Lung (tissue), 12 donors: ENCODE data around the gene HPSE2. TPM values are rescaled to one million over a fixed set of nuclear protein-coding genes. Genes with fewer than 3 reads are reported as not detected.
A peak's percentile ranks its signal among the peaks of the same experiment; 100 is the strongest.

Experiments
- ATAC-seq: fragments of 200-7000 bp; cut with Tn5 transposase; one replicate; pipeline ENCODE4 v1.9.1; 2020; ENCODE audit warnings: moderate number of reproducible peaks; ENCODE audit not compliant: insufficient read depth, low FRiP score
- DNase-seq, 3 donors: peaks; one replicate each; pipeline ENCODE4 v3.0.0-alpha.2; 2013 to 2017
- H3K27ac ChIP-seq, 2 donors: one replicate each; pipeline ENCODE4 v1.5.1; 2013; ENCODE audit warnings: mild to moderate bottlenecking in 2 of 2, moderate library complexity in 2 of 2, control low read depth in 1 of 2, inconsistent platforms in 1 of 2, low read depth in 1 of 2, low read length in 1 of 2
- H3K27me3 ChIP-seq, 3 donors: one replicate each; pipeline ENCODE4 v1.5.1; 2013; ENCODE audit warnings: low read length in 2 of 3; ENCODE audit not compliant: control insufficient read depth in 3 of 3, insufficient read depth in 3 of 3
- H3K36me3 ChIP-seq, 4 donors: one replicate each; pipeline ENCODE4 v1.5.1; 2013; ENCODE audit warnings: low read length in 4 of 4, mild to moderate bottlenecking in 1 of 4, moderate library complexity in 1 of 4; ENCODE audit not compliant: control insufficient read depth in 4 of 4, insufficient read depth in 4 of 4
- H3K4me1 ChIP-seq, 5 donors: one replicate each; pipeline ENCODE4 v1.5.1; 2013; ENCODE audit warnings: low read length in 5 of 5, mild to moderate bottlenecking in 2 of 5, moderate library complexity in 1 of 5; ENCODE audit not compliant: control insufficient read depth in 5 of 5, insufficient read depth in 5 of 5
- H3K4me3 ChIP-seq: one replicate; pipeline ENCODE4 v1.5.1; 2013; ENCODE audit warnings: mild to moderate bottlenecking, control low read depth, moderate library complexity
- H3K9ac ChIP-seq, 2 donors: one replicate each; pipeline ENCODE4 v1.5.1; 2013; ENCODE audit warnings: low read length in 2 of 2, control low read depth in 1 of 2; ENCODE audit not compliant: insufficient read depth in 1 of 2
- H3K9me3 ChIP-seq, 4 donors: one replicate each; pipeline ENCODE4 v1.5.1; 2013; ENCODE audit warnings: low read length in 3 of 4, mild to moderate bottlenecking in 1 of 4, moderate library complexity in 1 of 4; ENCODE audit not compliant: control insufficient read depth in 4 of 4, insufficient read depth in 3 of 4
- WGBS, 2 donors: extraction: QIAGEN DNeasy Blood & Tissue Kit; methylation state at CpG; one replicate each; pipeline ENCODE4 v1.1.7; 2013; 5-methylcytosine and 5-hydroxymethylcytosine counted together
- polyA plus RNA-seq, 2 donors: library from polyadenylated mRNA; stranded (reverse); fragments of 200-250 nt; gene quantifications; one replicate each; pipeline ENCODE4 v1.2.1, GENCODE V29; 2013
- total RNA-seq, 2 donors: library from RNA; depleted of rRNA in 1 of 2; stranded (reverse); fragments of >200 nt in 1 of 2; gene quantifications; one replicate each; pipeline ENCODE4 v1.2.1, GENCODE V29; 2014 to 2021
- TF ChIP-seq, protein P1 (sequence below): IDR thresholded peaks from 2 replicates; pipeline ENCODE4 v1.5.1; 2012; ENCODE audit warnings: mild to moderate bottlenecking; ENCODE audit errors: control extremely low read depth, extremely low read depth
- donor health status: control.
- donor health status: control.
- donor health status: Bipolar disorder and iron deficiency.
- donor health status: healthy.
- donor health status: DM: yes; HTN: yes; CAD: no.

HPSE2 gene
- total and polyA plus RNA-seq, 4 donors = 0.32 to 47.3 (median 1.9) TPM

DNA sequence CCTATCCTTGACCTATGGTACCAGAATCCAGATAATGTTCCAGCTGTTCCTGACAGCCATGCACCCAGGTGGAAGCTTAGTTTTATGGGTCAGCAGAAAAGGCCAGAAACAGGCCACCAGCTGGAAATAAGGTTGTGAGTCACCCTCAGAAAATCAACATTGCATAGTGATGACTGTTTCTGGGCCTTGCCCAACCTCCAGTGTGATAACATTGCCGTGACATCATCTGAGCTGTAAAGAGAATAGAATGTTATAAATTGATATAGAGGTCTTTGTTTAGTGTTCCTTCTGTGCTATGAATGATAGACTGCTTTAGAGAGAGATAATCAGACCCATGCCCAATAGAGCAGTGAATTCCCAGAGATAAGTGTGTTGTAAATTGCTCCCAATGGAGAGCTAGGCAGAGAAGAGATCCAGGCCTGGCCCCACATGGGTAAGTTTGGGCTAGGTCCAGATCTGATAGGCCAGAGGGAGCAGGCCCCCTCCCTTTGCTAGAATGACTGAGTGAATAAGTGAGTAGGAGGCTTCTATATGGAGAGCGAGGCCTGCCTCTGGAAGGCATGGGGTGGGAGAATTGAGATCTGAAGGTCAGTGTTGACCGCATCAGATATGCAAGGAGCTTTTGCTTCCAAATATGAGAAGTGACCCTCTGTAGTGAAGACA, 774.7 kb downstream of the HPSE2 start:
- H3K9me3 ChIP-seq = no peaks in the 10 kb centered on the region
- TF ChIP-seq, protein P1, sequence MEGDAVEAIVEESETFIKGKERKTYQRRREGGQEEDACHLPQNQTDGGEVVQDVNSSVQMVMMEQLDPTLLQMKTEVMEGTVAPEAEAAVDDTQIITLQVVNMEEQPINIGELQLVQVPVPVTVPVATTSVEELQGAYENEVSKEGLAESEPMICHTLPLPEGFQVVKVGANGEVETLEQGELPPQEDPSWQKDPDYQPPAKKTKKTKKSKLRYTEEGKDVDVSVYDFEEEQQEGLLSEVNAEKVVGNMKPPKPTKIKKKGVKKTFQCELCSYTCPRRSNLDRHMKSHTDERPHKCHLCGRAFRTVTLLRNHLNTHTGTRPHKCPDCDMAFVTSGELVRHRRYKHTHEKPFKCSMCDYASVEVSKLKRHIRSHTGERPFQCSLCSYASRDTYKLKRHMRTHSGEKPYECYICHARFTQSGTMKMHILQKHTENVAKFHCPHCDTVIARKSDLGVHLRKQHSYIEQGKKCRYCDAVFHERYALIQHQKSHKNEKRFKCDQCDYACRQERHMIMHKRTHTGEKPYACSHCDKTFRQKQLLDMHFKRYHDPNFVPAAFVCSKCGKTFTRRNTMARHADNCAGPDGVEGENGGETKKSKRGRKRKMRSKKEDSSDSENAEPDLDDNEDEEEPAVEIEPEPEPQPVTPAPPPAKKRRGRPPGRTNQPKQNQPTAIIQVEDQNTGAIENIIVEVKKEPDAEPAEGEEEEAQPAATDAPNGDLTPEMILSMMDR = no peak
- 75 to 92% methylated on average over 3 of the region's 3 CpGs for WGBS, 2 donors
- peak; percentile 49 to 68 (median 51) for DNase-seq
- H3K9ac ChIP-seq = peak overlapping the region in 1 of 2 donors; percentile 26
- H3K27me3 ChIP-seq = no peaks in the 10 kb centered on the region
- H3K4me3 ChIP-seq = no peak overlapping the region
- no peaks in the 10 kb centered on the region for H3K36me3 ChIP-seq
- peaks cover 0 to 9% (median 3%) of the 10 kb centered on the region in 5 donors for H3K4me1 ChIP-seq
- H3K27ac ChIP-seq = peak overlapping the region; percentile 51 to 77
- peak; percentile 80 for ATAC-seq

DNA sequence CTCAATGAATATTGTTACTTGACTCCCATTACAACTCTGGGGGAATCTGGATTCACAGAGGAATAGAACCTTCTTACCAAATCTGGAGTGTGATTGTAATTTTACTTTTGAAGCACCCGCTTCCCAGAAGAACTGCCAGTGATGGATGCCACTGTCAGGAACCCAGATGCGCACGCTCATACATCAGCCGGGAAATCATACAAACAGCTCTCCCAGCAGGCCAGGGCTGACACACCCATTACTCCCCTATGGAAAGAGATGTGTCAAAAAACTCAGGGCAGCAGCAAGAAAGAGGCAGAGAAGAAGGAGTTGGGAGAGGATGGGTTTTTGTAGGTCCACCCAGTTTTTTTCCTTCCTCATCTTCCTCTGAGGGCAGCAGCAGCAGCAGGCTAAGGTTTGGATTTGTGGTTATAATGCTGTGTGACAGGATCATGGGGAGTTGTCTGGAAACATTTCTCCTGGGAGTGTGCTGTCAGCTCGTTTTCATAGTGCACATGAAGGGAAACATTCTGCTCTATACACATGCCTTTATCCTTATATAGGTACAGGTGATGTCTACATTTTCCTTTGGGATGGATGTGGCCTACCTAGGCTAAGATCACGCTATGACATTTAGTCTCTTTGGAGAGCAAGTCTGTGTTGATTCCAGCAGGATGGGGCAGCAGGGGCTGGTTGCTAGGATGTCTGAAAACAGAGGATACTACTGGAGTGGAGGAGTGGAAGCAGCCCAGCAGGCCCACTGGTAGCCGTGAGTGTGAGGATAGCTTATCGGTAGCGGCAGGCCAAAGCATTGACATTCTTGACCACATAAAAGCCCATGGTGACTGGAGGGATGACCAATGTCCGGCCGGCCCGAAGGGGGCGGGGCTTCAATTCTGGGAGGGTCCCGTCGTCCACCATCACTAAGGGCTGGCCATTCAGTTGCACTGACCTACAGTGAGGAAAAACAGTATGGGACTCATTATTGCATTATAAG, 776.6 kb downstream of the HPSE2 start:
- no peak for ATAC-seq
- no peaks in the 10 kb centered on the region for H3K9me3 ChIP-seq
- no peak for DNase-seq

DNA sequence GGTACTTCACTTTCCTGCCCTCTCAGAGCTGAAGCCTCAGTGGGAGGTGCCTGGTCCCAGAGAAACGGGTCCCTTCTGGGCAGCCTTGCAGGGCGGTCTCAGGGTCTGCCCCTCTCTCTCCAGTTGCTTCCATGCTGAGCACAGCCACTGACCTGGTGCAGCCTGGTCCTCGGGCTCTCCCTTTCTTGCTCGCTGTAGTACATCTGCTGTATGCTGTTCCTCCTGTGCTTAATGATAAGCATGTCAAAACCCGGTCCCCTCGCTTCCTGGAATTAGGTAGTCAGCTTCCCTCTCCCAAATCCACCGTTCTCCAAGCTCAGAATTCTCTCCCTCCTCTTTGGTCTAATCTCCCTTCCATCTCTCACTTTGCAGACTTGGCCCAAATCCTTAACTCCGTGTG, 777.9 kb downstream of the HPSE2 start:
- ATAC-seq (no peak), DNase-seq (no peak)
- Histone ChIP-seq H3K9me3 (no peaks in the 10 kb centered on the region), H3K4me1 (peaks cover 0 to 9% (median 3%) of the 10 kb centered on the region in 5 donors), H3K9ac (no peak overlapping the region), H3K4me3 (no peak overlapping the region), H3K36me3 (no peaks in the 10 kb centered on the region), H3K27me3 (no peaks in the 10 kb centered on the region), H3K27ac (no peak overlapping the region)
- TF ChIP-seq, protein P1 = no peak
- WGBS, 2 donors = 29 to 49% methylated on average over 7 to 8 of the region's 8 CpGs

More for the DNA sequence above, 776.6 kb downstream of the HPSE2 start:
- no peaks in the 10 kb centered on the region for H3K36me3 ChIP-seq
- H3K27ac ChIP-seq = no peak overlapping the region
- no peaks in the 10 kb centered on the region for H3K27me3 ChIP-seq
- TF ChIP-seq, protein P1 = no peak
- H3K9ac ChIP-seq = no peak overlapping the region
- 88% methylated on average over 15 of the region's 15 CpGs for WGBS, 2 donors
- peaks cover 0 to 9% (median 3%) of the 10 kb centered on the region in 5 donors for H3K4me1 ChIP-seq
- no peak overlapping the region for H3K4me3 ChIP-seq
